ENCODE measurements around the gene TNKS1BP1. TPM values are rescaled to one million over a fixed set of nuclear protein-coding genes. Genes with fewer than 3 reads are reported as not detected.
"Not testable (repeated sequence)": the region's sequence is repeated elsewhere in the genome, so short reads cannot be mapped to it uniquely, and the experiment has no call there.

Gene TNKS1BP1
- total and polyA plus RNA-seq, 2 of the 8 experiments (the other 6 are each of a cell fraction or from before 2014, with no cell fraction given), result 50.0 to 122 TPM

DNA sequence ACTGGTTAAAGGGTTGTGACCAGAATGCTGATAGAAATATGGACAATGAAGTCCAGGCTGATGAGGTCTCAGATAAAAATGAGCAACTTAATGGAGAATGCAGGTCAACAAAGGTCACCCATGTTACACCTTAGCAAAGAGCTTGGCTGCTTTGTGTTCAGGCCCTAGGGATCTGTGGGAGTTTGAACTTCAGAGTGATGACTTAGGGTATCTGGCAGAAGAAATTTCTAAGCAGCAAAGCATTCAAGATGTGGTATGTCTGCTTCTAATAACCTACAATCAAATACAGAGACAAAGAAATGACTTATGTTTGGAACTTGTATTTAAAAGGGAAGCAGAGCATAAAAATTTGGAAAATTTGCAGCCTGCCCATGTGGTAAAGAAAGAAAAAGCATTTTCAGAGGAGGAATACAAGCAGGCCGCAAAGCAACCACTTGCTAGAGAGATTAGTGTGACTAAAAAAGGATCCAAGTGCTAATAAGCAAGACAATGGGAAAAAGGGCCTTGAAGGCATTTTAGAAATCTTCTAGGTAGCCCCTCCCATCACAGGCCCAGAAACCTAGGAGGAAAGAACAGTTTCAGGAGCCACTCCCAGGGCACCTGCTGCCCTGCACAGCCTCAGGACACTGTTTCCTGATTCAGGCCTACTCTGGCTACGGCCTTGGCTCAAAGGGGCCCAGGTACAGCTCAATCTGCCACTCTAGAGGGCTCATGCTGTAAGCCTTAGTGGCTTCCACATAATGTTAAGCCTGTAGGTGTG lies 41.3 kb downstream of the TNKS1BP1 start (continued):
- TF ChIP-seq, protein P1, sequence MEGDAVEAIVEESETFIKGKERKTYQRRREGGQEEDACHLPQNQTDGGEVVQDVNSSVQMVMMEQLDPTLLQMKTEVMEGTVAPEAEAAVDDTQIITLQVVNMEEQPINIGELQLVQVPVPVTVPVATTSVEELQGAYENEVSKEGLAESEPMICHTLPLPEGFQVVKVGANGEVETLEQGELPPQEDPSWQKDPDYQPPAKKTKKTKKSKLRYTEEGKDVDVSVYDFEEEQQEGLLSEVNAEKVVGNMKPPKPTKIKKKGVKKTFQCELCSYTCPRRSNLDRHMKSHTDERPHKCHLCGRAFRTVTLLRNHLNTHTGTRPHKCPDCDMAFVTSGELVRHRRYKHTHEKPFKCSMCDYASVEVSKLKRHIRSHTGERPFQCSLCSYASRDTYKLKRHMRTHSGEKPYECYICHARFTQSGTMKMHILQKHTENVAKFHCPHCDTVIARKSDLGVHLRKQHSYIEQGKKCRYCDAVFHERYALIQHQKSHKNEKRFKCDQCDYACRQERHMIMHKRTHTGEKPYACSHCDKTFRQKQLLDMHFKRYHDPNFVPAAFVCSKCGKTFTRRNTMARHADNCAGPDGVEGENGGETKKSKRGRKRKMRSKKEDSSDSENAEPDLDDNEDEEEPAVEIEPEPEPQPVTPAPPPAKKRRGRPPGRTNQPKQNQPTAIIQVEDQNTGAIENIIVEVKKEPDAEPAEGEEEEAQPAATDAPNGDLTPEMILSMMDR (IDR thresholded peaks at IDR 0.05; ENCODE audit: control extremely low read depth in 1 of 3, insufficient read depth in 1 of 3, low read depth in 1 of 3, low read length in 3 of 3), result no peak
- TF ChIP-seq SIN3A (conservative IDR thresholded peaks at IDR 0.05 in 1 of 2, IDR thresholded peaks at IDR 0.05 in 1 of 2; ENCODE audit: low read depth in 1 of 2, low read length in 2 of 2) (no peak), CTBP2 (IDR thresholded peaks at IDR 0.05; ENCODE audit: borderline replicate concordance, insufficient read depth, insufficient read length, low read length) (no peak), BCL11A (IDR thresholded peaks at IDR 0.05; ENCODE audit: low read depth in 2 of 2, low read length in 2 of 2) (no peak), TCF12 (IDR thresholded peaks at IDR 0.05; ENCODE audit: low read depth, low read length) (no peak), RAD21 (IDR thresholded peaks at IDR 0.05 in 1 of 2, conservative IDR thresholded peaks at IDR 0.05 in 1 of 2; ENCODE audit: low read depth in 2 of 2, low read length in 2 of 2) (no peak)

DNA sequence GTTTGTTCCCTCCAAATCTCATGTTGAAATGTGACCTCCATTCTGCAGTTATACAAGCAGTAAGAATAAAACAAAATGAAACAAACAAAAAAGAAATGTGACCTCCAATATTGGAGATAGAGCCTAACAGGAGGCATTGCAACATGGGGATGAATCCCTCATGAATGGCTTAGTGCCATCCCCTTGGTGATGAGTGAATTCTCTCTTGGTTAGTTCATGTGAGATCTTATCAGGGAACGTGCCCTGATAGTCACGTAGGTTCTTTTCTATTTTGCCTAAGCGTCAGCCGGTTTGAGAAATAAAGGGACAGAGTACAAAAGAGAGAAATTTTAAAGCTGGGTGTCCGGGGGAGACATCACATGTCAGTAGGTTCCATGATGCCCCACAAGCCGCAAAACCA lies 43.2 kb downstream of the TNKS1BP1 start:
- H2AFZ ChIP-seq (ENCODE audit: low read length), result not testable (repeated sequence)

More for the DNA sequence above, 43.2 kb downstream of the TNKS1BP1 start:
- H3K4ac ChIP-seq (replicated peaks; ENCODE audit: insufficient read length, low read depth, low read length); H3K14ac ChIP-seq (ENCODE audit: insufficient read length); H4K20me1 ChIP-seq (replicated peaks in 1 of 2; ENCODE audit: control insufficient read depth in 1 of 2, insufficient read depth in 2 of 2, low read length in 2 of 2); H3K4me2 ChIP-seq (ENCODE audit: insufficient read depth in 1 of 2, low read depth in 2 of 2, low read length in 2 of 2); H3K9ac ChIP-seq (replicated peaks in 1 of 4; ENCODE audit: extremely low read depth in 1 of 4, low read depth in 3 of 4, low read length in 3 of 4); CTCF ChIA-PET (ENCODE audit: partially characterized antibody); H3K4me3 ChIP-seq (ENCODE audit: extremely low read depth in 1 of 4, insufficient read depth in 2 of 4, low read depth in 3 of 4, low read length in 4 of 4); H3K9me3 ChIP-seq (ENCODE audit: insufficient read depth in 2 of 2, low read depth in 1 of 2, low read length in 1 of 2); H3K23ac ChIP-seq (ENCODE audit: insufficient read length); H3K27ac ChIP-seq (ENCODE audit: low read depth, low read length); H3K18ac ChIP-seq (ENCODE audit: extremely low read depth, low read length); H4K5ac ChIP-seq (ENCODE audit: insufficient read length, low read depth, low read length); H4K91ac ChIP-seq (replicated peaks; ENCODE audit: insufficient read length, low read length); H4K8ac ChIP-seq (ENCODE audit: extremely low read depth, insufficient read depth, low read length); H3K23me2 ChIP-seq (ENCODE audit: low read depth, low read length); H3K36me3 ChIP-seq (ENCODE audit: control insufficient read depth in 2 of 4, insufficient read depth in 4 of 4, low read length in 3 of 4); H3K79me2 ChIP-seq (ENCODE audit: control insufficient read depth in 1 of 2, insufficient read depth in 2 of 2, low read length in 2 of 2); H3K79me1 ChIP-seq (ENCODE audit: low read depth, low read length); H3K27me3 ChIP-seq (replicated peaks in 1 of 4; ENCODE audit: control insufficient read depth in 3 of 4, extremely low read depth in 1 of 4, insufficient read depth in 3 of 4, low read length in 3 of 4); DNase-seq (ENCODE audit: low read depth in 1 of 2, low spot score in 2 of 2); H3K56ac ChIP-seq (replicated peaks; ENCODE audit: insufficient read length, low read depth, low read length); H2BK120ac ChIP-seq (replicated peaks; ENCODE audit: low read depth, low read length); H2BK15ac ChIP-seq (ENCODE audit: low read length); H2BK5ac ChIP-seq (ENCODE audit: low read depth, low read length); FAIRE-seq: not testable (repeated sequence)
- H2AK5ac ChIP-seq (ENCODE audit: low read depth, low read length), result 0 out of 2 replicates have a peak overlapping the region, but pooled peaks have one; percentile 33
- 75% methylated on average over 6 of the region's 6 CpGs; no CpG with 5 or more reads in 1 of the 2 experiments for WGBS, 2 experiments (ENCODE audit: extremely low coverage in 1 of 2, insufficient coverage in 1 of 2, insufficient read length in 1 of 2, insufficient replicate concordance in 2 of 2, low coverage in 1 of 2, low lambda C conversion rate in 2 of 2, missing lambda C conversion rate in 1 of 2)
- H3K4me1 ChIP-seq (replicated peaks in 1 of 4; ENCODE audit: control insufficient read depth in 3 of 4, insufficient read depth in 4 of 4, low read length in 3 of 4), result peaks cover 5 to 15% (median 11%) of the 10 kb centered on the region in 4 experiments
- 0 out of 2 replicates have a peak overlapping the region, but pooled peaks have one; percentile 44 for H2BK12ac ChIP-seq (ENCODE audit: low read depth, low read length)
- POLR2A ChIA-PET (ENCODE audit: partially characterized antibody), result interaction anchor here (2.3 kb wide), 1 partner anchor 13 kb away, joined by 11 read pairs; no protein-coding TSS in a partner anchor
- peak overlapping the region; percentile 64; the same call in 1 of the 2 replicates for H2BK20ac ChIP-seq (ENCODE audit: low read length)
